Right lobe of liver (tissue), 6 donors: Measurements from ENCODE around the gene DPP6. TPM values are rescaled to one million over a fixed set of nuclear protein-coding genes. Genes with fewer than 3 reads are reported as not detected.

ENCODE experiments used
- ATAC-seq, 4 donors: fragments of 200-7000 bp; cut with Tn5 transposase; one replicate each; pipeline ENCODE4 v1.9.1; 2020; ENCODE audit warnings: mild to moderate bottlenecking in 4 of 4, moderate library complexity in 4 of 4
- DNase-seq, 3 donors: peaks; one replicate each; pipeline ENCODE4 v3.0.0-alpha.2; 2020
- H3K27ac ChIP-seq, 3 donors: fragments of 200-600 bp; one replicate each; pipeline ENCODE4 v1.8.0; 2022
- H3K27me3 ChIP-seq, 2 donors: fragments of 200-600 bp; one replicate each; pipeline ENCODE4 v1.8.0; 2022
- H3K36me3 ChIP-seq, 4 donors: fragments of 200-600 bp; sonication (generic) in 1 of 4; one replicate each; pipeline versions ENCODE4 v1.5.1 to v1.8.0; 2017 to 2022; ENCODE audit warnings: control low read depth in 1 of 4
- H3K4me1 ChIP-seq, 4 donors: fragments of 200-600 bp; sonication (generic) in 1 of 4; one replicate each; pipeline versions ENCODE4 v1.5.1 to v1.8.0; 2017 to 2022; ENCODE audit warnings: control low read depth in 1 of 4
- H3K4me3 ChIP-seq, 3 donors: fragments of 200-600 bp; one replicate each; pipeline ENCODE4 v1.8.0; 2022
- H3K9me3 ChIP-seq, 4 donors: fragments of 200-600 bp; sonication (generic) in 1 of 4; one replicate each; pipeline versions ENCODE4 v1.5.1 to v1.8.0; 2017 to 2022; ENCODE audit warnings: control low read depth in 1 of 4
- CTCF ChIP-seq, 4 donors: fragments of 200-600 bp in 3 of 4; fragments of 450-650 bp in 1 of 4; IDR thresholded peaks; one replicate each; pipeline versions ENCODE4 v1.5.1 to v1.8.0; 2016 to 2022; ENCODE audit warnings: antibody characterized with exemption in 4 of 4, mild to moderate bottlenecking in 2 of 4
- POLR2A ChIP-seq: fragments of 450-650 bp; IDR thresholded peaks from one replicate; pipeline ENCODE4 v1.6.1; 2017; ENCODE audit warnings: antibody characterized with exemption, mild to moderate bottlenecking
- WGBS: methylation state at CpG from one replicate; pipeline ENCODE4 v1.1.6; 2018; ENCODE audit warnings: low coverage, low lambda C conversion rate; ENCODE audit not compliant: insufficient coverage; ENCODE audit errors: missing lambda C conversion rate; 5-methylcytosine and 5-hydroxymethylcytosine counted together
- intact Hi-C, 2 donors: fragments of 100-400 bp; cut with DNase I; formaldehyde crosslinking; loops; one replicate each; pipeline versions ENCODE4 v1.11.2 to v1.14.1; 2022
- total RNA-seq, 6 experiments: library from RNA; depleted of rRNA in 2 of 6; stranded (reverse); fragments of >200 nt in 2 of 6; fragmentation: NEBNext Ultra II Directional in 3 of 6; extraction: Animal tissue kit (Norgen Biotek cat#: 25700) in 3 of 6; gene quantifications; one replicate each; pipeline versions ENCODE4 v1.1.0 to v1.2.4, GENCODE V29; 2016 to 2023
- donor health status: DM: no; HTN: yes; CAD: no.
- donor health status: DM: no; HTN: no; CAD: no.
- donor health status: DM: no; HTN: no; CAD: no.
- donor health status: DM: no; HTN: yes; CAD: no.
- donor health status: DM: no; HTN: yes; CAD: no.

The DPP6 gene
- total RNA-seq, 6 experiments from 2014 or later: not detected

- TF ChIP-seq POLR2A (no peak), CTCF (IDR thresholded peaks at IDR 0.05) (no peak)
- no peak overlapping the region for H3K27ac ChIP-seq
- H3K36me3 ChIP-seq: no peaks in the 10 kb centered on the region
- ATAC-seq (no peak), DNase-seq (no peak)
- no peaks in the 10 kb centered on the region for H3K9me3 ChIP-seq
- no peaks in the 10 kb centered on the region for H3K27me3 ChIP-seq
- H3K4me1 ChIP-seq: peaks cover 0 to 9% (median 0%) of the 10 kb centered on the region in 4 donors
- intact Hi-C loops: loop anchor here in 1 of 2 donors (1.0 kb wide), 1 partner anchor 84 kb away; no protein-coding TSS in a partner anchor
- H3K4me3 ChIP-seq: no peak overlapping the region
- WGBS: 92% methylated on average over 10 of the region's 13 CpGs
These were observed 864.9 kb downstream of the DPP6 start for GRCh38 chr7:154916856-154917807.

GRCh38 chr7:154917808-154918160 is 865.6 kb downstream of the DPP6 start:
- ATAC-seq: no peak
- intact Hi-C loops: no loop called here
- H3K4me1 ChIP-seq: peaks cover 0 to 9% (median 0%) of the 10 kb centered on the region in 4 donors
- H3K36me3 ChIP-seq: no peaks in the 10 kb centered on the region
- H3K9me3 ChIP-seq: no peaks in the 10 kb centered on the region
- TF ChIP-seq POLR2A (no peak), CTCF (IDR thresholded peaks at IDR 0.05) (no peak)
- WGBS: no CpG with 5 or more reads among the region's 7 CpGs
- peak in 1 of 3 donors; percentile 29 for DNase-seq
- no peak overlapping the region for H3K27ac ChIP-seq
- H3K4me3 ChIP-seq: no peak overlapping the region
- H3K27me3 ChIP-seq: no peaks in the 10 kb centered on the region

- TF ChIP-seq POLR2A: no peak
- TF ChIP-seq CTCF (IDR thresholded peaks at IDR 0.05): no peak
- ATAC-seq: no peak
- peaks cover 0 to 9% (median 0%) of the 10 kb centered on the region in 4 donors for H3K4me1 ChIP-seq
- no peaks in the 10 kb centered on the region for H3K9me3 ChIP-seq
- peak in 1 of 3 donors; percentile 8 for DNase-seq
- H3K36me3 ChIP-seq: no peaks in the 10 kb centered on the region
- 47% methylated on average over 6 of the region's 6 CpGs for WGBS
- no peaks in the 10 kb centered on the region for H3K27me3 ChIP-seq
- intact Hi-C loops: no loop called here
- H3K4me3 ChIP-seq: no peak overlapping the region
- no peak overlapping the region for H3K27ac ChIP-seq
These were observed 866.1 kb downstream of the DPP6 start for GRCh38 chr7:154918266-154918665.

GRCh38 chr7:154918741-154919140 is 866.5 kb downstream of the DPP6 start:
- Histone ChIP-seq H3K27me3 (no peaks in the 10 kb centered on the region), H3K27ac (no peak overlapping the region), H3K36me3 (no peaks in the 10 kb centered on the region), H3K9me3 (no peaks in the 10 kb centered on the region), H3K4me1 (peaks cover 0 to 5% (median 0%) of the 10 kb centered on the region in 4 donors), H3K4me3 (no peak overlapping the region)
- DNase-seq: peak in 1 of 3 donors; percentile 3
- no peak for ATAC-seq
- WGBS: 71% methylated on average over 4 of the region's 6 CpGs
- intact Hi-C loops: no loop called here
- TF ChIP-seq CTCF (IDR thresholded peaks at IDR 0.05) (no peak), POLR2A (no peak)
